ENCODE results near the gene MDK. TPM values are rescaled to one million over a fixed set of nuclear protein-coding genes. Genes with fewer than 3 reads are reported as not detected.
A peak's percentile ranks its signal among the peaks of the same experiment; 100 is the strongest.

The MDK gene
- total RNA-seq, 6 experiments from 2014 or later: 9.7 to 22.9 (median 18.9) TPM

- Mint-ChIP-seq H3K27me3 (ENCODE audit: insufficient read depth) (peaks cover 11% of the 10 kb centered on the region), H3K36me3 (ENCODE audit: low read depth) (no peaks in the 10 kb centered on the region; the same call in 1 of the 2 replicates), H3K9me3 (no peaks in the 10 kb centered on the region), H3K4me1 (ENCODE audit: low read depth) (peaks cover 28% of the 10 kb centered on the region), H3K4me3 (no peak overlapping the region), H3K27ac (no peak overlapping the region)
- no peak for DNase-seq
- no peak for TF ChIP-seq CTCF (IDR thresholded peaks at IDR 0.05)
Observed at GRCh38 chr11:46345131-46345597, 36.3 kb upstream of the MDK start.

GRCh38 chr11:46345881-46346484, 35.5 kb upstream of the MDK start:
- Mint-ChIP-seq H3K36me3 (ENCODE audit: low read depth) (no peaks in the 10 kb centered on the region; the same call in 1 of the 2 replicates), H3K27me3 (ENCODE audit: insufficient read depth) (peaks cover 11% of the 10 kb centered on the region), H3K4me1 (ENCODE audit: low read depth) (peaks cover 28% of the 10 kb centered on the region), H3K27ac (no peak overlapping the region), H3K4me3 (no peak overlapping the region), H3K9me3 (no peaks in the 10 kb centered on the region)
- no peak for TF ChIP-seq CTCF (IDR thresholded peaks at IDR 0.05)
- no peak for DNase-seq

- H3K9me3 Mint-ChIP-seq: no peaks in the 10 kb centered on the region
- peak within 1 kb of the TSS; percentile 86 for H3K4me3 Mint-ChIP-seq
- peak; percentile 81 for TF ChIP-seq CTCF (IDR thresholded peaks at IDR 0.05)
- H3K27ac Mint-ChIP-seq: peak within 1 kb of the TSS; percentile 42; the same call in 1 of the 2 replicates
- peak; percentile 66 for DNase-seq
- H3K27me3 Mint-ChIP-seq (ENCODE audit: insufficient read depth): peaks cover 11% of the 10 kb centered on the region
- peaks cover 26% of the 10 kb centered on the region for H3K4me1 Mint-ChIP-seq (ENCODE audit: low read depth)
- no peaks in the 10 kb centered on the region; the same call in 1 of the 2 replicates for H3K36me3 Mint-ChIP-seq (ENCODE audit: low read depth)
Observed at GRCh38 chr11:46346886-46347636, 34.4 kb upstream of the MDK start, which contains the start of gene DGKZ. DGKZ (plus strand) TSS chr11:46347463; CDS start chr11:46347660, 197 bp downstream.

- DNase-seq: no peak
- H3K27me3 Mint-ChIP-seq (ENCODE audit: insufficient read depth): peaks cover 11% of the 10 kb centered on the region
- no peaks in the 10 kb centered on the region; the same call in 1 of the 2 replicates for H3K36me3 Mint-ChIP-seq (ENCODE audit: low read depth)
- peak overlapping the region; percentile 42; the same call in 1 of the 2 replicates for H3K27ac Mint-ChIP-seq
- H3K9me3 Mint-ChIP-seq: no peaks in the 10 kb centered on the region
- H3K4me3 Mint-ChIP-seq: peak overlapping the region; percentile 86
- H3K4me1 Mint-ChIP-seq (ENCODE audit: low read depth): peaks cover 22% of the 10 kb centered on the region
- TF ChIP-seq CTCF (IDR thresholded peaks at IDR 0.05): no peak
Observed at GRCh38 chr11:46347637-46348311, 33.7 kb upstream of the MDK start.

- peak overlapping the region; percentile 86 for H3K4me3 Mint-ChIP-seq
- peaks cover 22% of the 10 kb centered on the region for H3K4me1 Mint-ChIP-seq (ENCODE audit: low read depth)
- no peak for DNase-seq
- H3K27me3 Mint-ChIP-seq (ENCODE audit: insufficient read depth): peaks cover 5% of the 10 kb centered on the region
- H3K36me3 Mint-ChIP-seq (ENCODE audit: low read depth): no peaks in the 10 kb centered on the region; the same call in 1 of the 2 replicates
- H3K27ac Mint-ChIP-seq: peak overlapping the region; percentile 42; the same call in 1 of the 2 replicates
- no peaks in the 10 kb centered on the region for H3K9me3 Mint-ChIP-seq
- no peak for TF ChIP-seq CTCF (IDR thresholded peaks at IDR 0.05)
Observed at GRCh38 chr11:46348566-46349401, 32.7 kb upstream of the MDK start.
